ENCODE measurements around the gene ALG8. TPM values are rescaled to one million over a fixed set of nuclear protein-coding genes. Genes with fewer than 3 reads are reported as not detected.

The ALG8 gene
- total RNA-seq, 1 experiment from 2014 or later: 188 TPM

DNA sequence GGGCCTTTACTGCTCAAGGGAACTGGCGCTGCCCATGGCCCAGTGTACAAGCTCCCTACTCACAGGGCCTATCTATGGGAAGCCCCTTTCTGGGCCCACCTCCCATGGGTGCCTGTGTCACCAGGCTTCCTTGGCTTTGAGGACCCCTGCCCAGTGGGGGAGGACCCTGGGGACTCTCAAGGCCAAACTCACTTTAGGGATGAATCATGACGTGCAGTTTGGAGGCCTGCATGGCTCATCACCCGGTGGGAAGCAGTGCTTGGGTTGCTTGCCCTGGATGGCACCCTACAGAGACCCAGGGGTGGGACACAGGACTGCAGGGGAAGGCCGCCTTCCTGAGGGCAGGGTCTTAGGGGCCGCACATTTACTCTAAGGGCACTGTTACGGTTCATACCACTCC lies 32.5 kb upstream of the ALG8 start:
- Mint-ChIP-seq H3K9me3 (ENCODE audit: unreplicated experiment) (no peaks in the 10 kb centered on the region), H3K27me3 (ENCODE audit: insufficient read depth, unreplicated experiment) (no peaks in the 10 kb centered on the region), H3K4me1 (ENCODE audit: low read depth, unreplicated experiment) (peaks cover 8% of the 10 kb centered on the region), H3K27ac (ENCODE audit: unreplicated experiment) (no peak overlapping the region), H3K36me3 (ENCODE audit: insufficient read depth, unreplicated experiment) (no peaks in the 10 kb centered on the region), H3K4me3 (ENCODE audit: unreplicated experiment) (no peak overlapping the region)
- intact Hi-C loops (cut with micrococcal nuclease; ENCODE audit: unreplicated experiment): no loop called here
- Histone ChIP-seq H3K9me3 (no peaks in the 10 kb centered on the region), H3K36me3 (ENCODE audit: control insufficient read depth, insufficient read depth, low read length) (no peaks in the 10 kb centered on the region), H3K27me3 (replicated peaks; ENCODE audit: control insufficient read depth, insufficient read depth, low read length) (no peaks in the 10 kb centered on the region), H3K4me1 (no peaks in the 10 kb centered on the region), H3K4me3 (ENCODE audit: low read depth, low read length) (no peak overlapping the region)
- TF ChIP-seq CTCF (IDR thresholded peaks at IDR 0.05; ENCODE audit: insufficient read depth in 1 of 2, low read depth in 1 of 2, low read length in 1 of 2, severe bottlenecking in 1 of 2, unreplicated experiment in 1 of 2): no peak
- no peak for DNase-seq
- CTCF ChIA-PET: no interaction called here
- POLR2A ChIA-PET: no interaction called here
- BruUV-seq (replicated peaks): no TSS peak

DNA sequence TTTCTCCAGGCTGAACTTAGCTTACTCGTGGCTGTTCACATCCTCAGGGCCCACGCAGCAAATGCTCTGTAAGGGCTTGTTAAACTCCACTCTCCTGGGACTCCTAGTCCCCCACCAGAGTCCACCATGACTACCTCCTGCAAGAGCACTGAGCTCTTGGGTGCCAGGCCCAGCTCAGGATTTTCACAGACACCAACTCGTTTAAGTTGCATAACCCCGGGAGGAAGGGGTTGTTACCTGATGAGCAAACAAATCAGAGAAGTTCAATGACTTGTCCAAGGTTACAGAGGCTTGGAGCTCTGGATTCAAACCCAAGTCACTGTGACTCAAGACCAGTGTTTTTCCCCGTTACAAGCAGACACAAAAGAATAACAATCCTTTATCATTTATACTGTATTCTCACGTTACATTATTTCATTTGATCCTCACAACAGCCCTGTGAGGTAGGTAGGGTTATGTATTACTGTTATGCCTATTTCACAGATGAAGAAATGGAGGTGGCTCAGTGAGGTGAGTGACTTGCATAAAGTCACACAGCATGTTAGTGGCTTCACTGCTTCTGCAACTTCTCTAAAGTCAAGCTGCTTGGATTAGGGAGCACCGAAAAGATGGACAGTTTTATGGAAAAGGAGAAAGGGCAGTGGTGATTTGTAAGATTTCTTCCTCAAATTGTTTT lies 31.6 kb upstream of the ALG8 start:
- Mint-ChIP-seq H3K36me3 (ENCODE audit: insufficient read depth, unreplicated experiment) (no peaks in the 10 kb centered on the region), H3K4me3 (ENCODE audit: unreplicated experiment) (no peak overlapping the region), H3K9me3 (ENCODE audit: unreplicated experiment) (no peaks in the 10 kb centered on the region), H3K27ac (ENCODE audit: unreplicated experiment) (no peak overlapping the region), H3K27me3 (ENCODE audit: insufficient read depth, unreplicated experiment) (no peaks in the 10 kb centered on the region), H3K4me1 (ENCODE audit: low read depth, unreplicated experiment) (peaks cover 8% of the 10 kb centered on the region)
- TF ChIP-seq CTCF (IDR thresholded peaks at IDR 0.05; ENCODE audit: insufficient read depth in 1 of 2, low read depth in 1 of 2, low read length in 1 of 2, severe bottlenecking in 1 of 2, unreplicated experiment in 1 of 2): no peak
- POLR2A ChIA-PET: no interaction called here
- CTCF ChIA-PET: interaction anchor here (0.6 kb wide), 1 partner anchor 14 kb away, joined by 3 read pairs; no protein-coding TSS in a partner anchor
- no TSS peak for BruUV-seq (replicated peaks)
- Histone ChIP-seq H3K36me3 (ENCODE audit: control insufficient read depth, insufficient read depth, low read length) (no peaks in the 10 kb centered on the region), H3K4me3 (ENCODE audit: low read depth, low read length) (no peak overlapping the region), H3K27me3 (replicated peaks; ENCODE audit: control insufficient read depth, insufficient read depth, low read length) (no peaks in the 10 kb centered on the region), H3K4me1 (no peaks in the 10 kb centered on the region), H3K9me3 (no peaks in the 10 kb centered on the region)
- no peak for DNase-seq
- intact Hi-C loops (cut with micrococcal nuclease; ENCODE audit: unreplicated experiment): no loop called here

DNA sequence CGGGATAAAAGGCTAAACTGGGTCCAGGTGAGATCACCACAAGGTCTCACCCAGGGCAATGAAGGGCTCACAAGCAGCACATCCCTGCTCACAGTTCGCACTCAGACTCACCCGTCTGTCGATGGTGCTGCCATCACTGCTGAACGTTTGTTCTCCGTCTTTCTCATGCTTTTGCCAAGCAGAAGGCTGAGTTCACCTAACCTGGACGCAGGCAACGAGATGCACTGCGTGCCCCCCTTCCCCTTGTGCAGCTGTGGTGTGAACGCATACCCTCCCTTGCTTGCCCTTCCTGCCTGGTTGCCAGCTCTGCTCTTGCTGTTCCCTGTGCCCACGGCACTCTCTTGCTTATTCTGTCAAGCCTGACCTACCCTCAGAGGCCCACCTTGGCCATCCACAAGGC lies 31.0 kb upstream of the ALG8 start:
- CTCF ChIA-PET: no interaction called here
- H3K4me1 Mint-ChIP-seq (ENCODE audit: low read depth, unreplicated experiment): peaks cover 8% of the 10 kb centered on the region
- H3K27ac Mint-ChIP-seq (ENCODE audit: unreplicated experiment): no peak overlapping the region

More for the DNA sequence above, 31.0 kb upstream of the ALG8 start:
- Mint-ChIP-seq H3K4me3 (ENCODE audit: unreplicated experiment) (no peak overlapping the region), H3K27me3 (ENCODE audit: insufficient read depth, unreplicated experiment) (no peaks in the 10 kb centered on the region), H3K9me3 (ENCODE audit: unreplicated experiment) (no peaks in the 10 kb centered on the region), H3K36me3 (ENCODE audit: insufficient read depth, unreplicated experiment) (no peaks in the 10 kb centered on the region)
- no peak for DNase-seq
- intact Hi-C loops (cut with micrococcal nuclease; ENCODE audit: unreplicated experiment): no loop called here
- H3K4me1 ChIP-seq: no peaks in the 10 kb centered on the region
- no peak for TF ChIP-seq CTCF (IDR thresholded peaks at IDR 0.05; ENCODE audit: insufficient read depth in 1 of 2, low read depth in 1 of 2, low read length in 1 of 2, severe bottlenecking in 1 of 2, unreplicated experiment in 1 of 2)
- no peak overlapping the region for H3K4me3 ChIP-seq (ENCODE audit: low read depth, low read length)
- POLR2A ChIA-PET: no interaction called here
- H3K27me3 ChIP-seq (replicated peaks; ENCODE audit: control insufficient read depth, insufficient read depth, low read length): no peaks in the 10 kb centered on the region
- no TSS peak for BruUV-seq (replicated peaks)
- H3K9me3 ChIP-seq: no peaks in the 10 kb centered on the region
- H3K36me3 ChIP-seq (ENCODE audit: control insufficient read depth, insufficient read depth, low read length): no peaks in the 10 kb centered on the region
